Progenitor cell of endocrine pancreas (in vitro differentiated cells): ENCODE measurements around the gene SLIT3. TPM values are rescaled to one million over a fixed set of nuclear protein-coding genes. Genes with fewer than 3 reads are reported as not detected.
"Not testable (repeated sequence)": the region's sequence is repeated elsewhere in the genome, so short reads cannot be mapped to it uniquely, and the experiment has no call there.

Experiments
- DNase-seq: peaks from one replicate; pipeline ENCODE4 v3.0.0; 2021; ENCODE audit warnings: low spot score; ENCODE audit not compliant: unreplicated experiment
- H3K27ac Mint-ChIP-seq: 2 replicates; pipeline ENCODE4 v1.8.0; 2021; ENCODE audit warnings: mild to moderate bottlenecking, moderate library complexity, mixed read lengths
- H3K27me3 Mint-ChIP-seq: 2 replicates; pipeline ENCODE4 v1.8.0; 2021; ENCODE audit warnings: mixed read lengths
- H3K36me3 Mint-ChIP-seq: 2 replicates; pipeline ENCODE4 v1.8.0; 2022; ENCODE audit warnings: mixed read lengths; ENCODE audit not compliant: insufficient read depth
- H3K4me1 Mint-ChIP-seq: 2 replicates; pipeline ENCODE4 v1.8.0; 2021; ENCODE audit warnings: low read depth, mixed read lengths
- H3K4me3 Mint-ChIP-seq: 2 replicates; pipeline ENCODE4 v1.8.0; 2021; ENCODE audit warnings: low read depth, mild to moderate bottlenecking, moderate library complexity, mixed read lengths
- H3K9me3 Mint-ChIP-seq: 2 replicates; pipeline ENCODE4 v1.8.0; 2021; ENCODE audit warnings: low read depth, mixed read lengths
- total RNA-seq: library from RNA; stranded (reverse); gene quantifications from 2 replicates; pipeline ENCODE4 v1.2.1, GENCODE V29; 2021
- TF ChIP-seq, protein P1 (sequence below): fragments of 200-600 bp; sonication (generic); IDR thresholded peaks from one replicate; pipeline ENCODE4 v1.5.0; 2021; ENCODE audit warnings: antibody characterized with exemption, mild to moderate bottlenecking; ENCODE audit not compliant: unreplicated experiment

The SLIT3 gene
- total RNA-seq, 1 donor from 2014 or later = 18.8 TPM

DNA sequence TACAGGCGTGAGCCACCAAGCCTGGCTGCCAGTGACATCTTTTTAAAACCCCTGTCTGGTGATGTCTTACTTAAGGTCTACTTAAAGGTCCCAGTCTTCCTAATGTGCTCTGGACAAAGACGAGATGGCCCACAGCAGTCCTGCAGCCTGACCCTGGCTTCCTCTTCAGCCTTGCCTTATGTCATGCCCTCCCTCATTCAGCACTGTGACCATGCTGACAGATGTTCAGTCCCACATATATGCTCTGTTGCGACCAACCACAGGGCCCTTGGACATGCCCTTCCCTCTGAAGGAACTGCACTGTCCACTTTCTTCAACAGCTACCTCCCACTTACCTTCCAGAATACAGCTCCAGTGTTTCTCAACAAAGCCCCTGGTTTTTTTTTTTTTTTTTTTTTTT, 548.9 kb downstream of the SLIT3 start:
- no peak overlapping the region for H3K27ac Mint-ChIP-seq
- DNase-seq = no peak
- peaks cover 5% of the 10 kb centered on the region for H3K27me3 Mint-ChIP-seq
- H3K36me3 Mint-ChIP-seq = peaks cover 9% of the 10 kb centered on the region
- TF ChIP-seq, protein P1, sequence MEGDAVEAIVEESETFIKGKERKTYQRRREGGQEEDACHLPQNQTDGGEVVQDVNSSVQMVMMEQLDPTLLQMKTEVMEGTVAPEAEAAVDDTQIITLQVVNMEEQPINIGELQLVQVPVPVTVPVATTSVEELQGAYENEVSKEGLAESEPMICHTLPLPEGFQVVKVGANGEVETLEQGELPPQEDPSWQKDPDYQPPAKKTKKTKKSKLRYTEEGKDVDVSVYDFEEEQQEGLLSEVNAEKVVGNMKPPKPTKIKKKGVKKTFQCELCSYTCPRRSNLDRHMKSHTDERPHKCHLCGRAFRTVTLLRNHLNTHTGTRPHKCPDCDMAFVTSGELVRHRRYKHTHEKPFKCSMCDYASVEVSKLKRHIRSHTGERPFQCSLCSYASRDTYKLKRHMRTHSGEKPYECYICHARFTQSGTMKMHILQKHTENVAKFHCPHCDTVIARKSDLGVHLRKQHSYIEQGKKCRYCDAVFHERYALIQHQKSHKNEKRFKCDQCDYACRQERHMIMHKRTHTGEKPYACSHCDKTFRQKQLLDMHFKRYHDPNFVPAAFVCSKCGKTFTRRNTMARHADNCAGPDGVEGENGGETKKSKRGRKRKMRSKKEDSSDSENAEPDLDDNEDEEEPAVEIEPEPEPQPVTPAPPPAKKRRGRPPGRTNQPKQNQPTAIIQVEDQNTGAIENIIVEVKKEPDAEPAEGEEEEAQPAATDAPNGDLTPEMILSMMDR = no peak
- H3K9me3 Mint-ChIP-seq = no peaks in the 10 kb centered on the region
- no peak overlapping the region for H3K4me3 Mint-ChIP-seq
- H3K4me1 Mint-ChIP-seq = peaks cover 1% of the 10 kb centered on the region

DNA sequence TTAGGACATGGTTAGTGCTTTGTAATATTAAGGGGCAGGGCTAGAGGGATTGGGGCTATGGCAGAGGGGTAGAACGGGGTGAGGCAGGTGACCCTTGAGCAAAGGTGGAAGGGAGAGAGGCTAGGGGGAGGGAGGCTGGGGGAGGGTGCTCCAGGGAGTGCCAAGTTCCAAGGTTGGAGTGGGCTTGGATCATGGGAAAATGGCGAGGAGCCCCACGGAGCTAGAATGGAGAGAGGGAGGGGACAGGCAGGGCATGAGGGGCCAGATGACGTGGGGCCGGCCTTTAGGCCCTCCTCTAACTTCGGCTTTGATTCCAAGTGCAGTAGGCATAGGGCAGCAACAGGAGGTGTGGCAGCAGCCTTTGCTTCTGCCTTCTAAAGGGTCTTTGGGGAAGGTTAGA, 550.0 kb downstream of the SLIT3 start:
- no peak for DNase-seq
- Mint-ChIP-seq H3K4me3 (no peak overlapping the region), H3K27ac (no peak overlapping the region), H3K27me3 (peaks cover 5% of the 10 kb centered on the region), H3K4me1 (peaks cover 1% of the 10 kb centered on the region), H3K36me3 (peaks cover 10% of the 10 kb centered on the region), H3K9me3 (no peaks in the 10 kb centered on the region)
- TF ChIP-seq, protein P1 = no peak

DNA sequence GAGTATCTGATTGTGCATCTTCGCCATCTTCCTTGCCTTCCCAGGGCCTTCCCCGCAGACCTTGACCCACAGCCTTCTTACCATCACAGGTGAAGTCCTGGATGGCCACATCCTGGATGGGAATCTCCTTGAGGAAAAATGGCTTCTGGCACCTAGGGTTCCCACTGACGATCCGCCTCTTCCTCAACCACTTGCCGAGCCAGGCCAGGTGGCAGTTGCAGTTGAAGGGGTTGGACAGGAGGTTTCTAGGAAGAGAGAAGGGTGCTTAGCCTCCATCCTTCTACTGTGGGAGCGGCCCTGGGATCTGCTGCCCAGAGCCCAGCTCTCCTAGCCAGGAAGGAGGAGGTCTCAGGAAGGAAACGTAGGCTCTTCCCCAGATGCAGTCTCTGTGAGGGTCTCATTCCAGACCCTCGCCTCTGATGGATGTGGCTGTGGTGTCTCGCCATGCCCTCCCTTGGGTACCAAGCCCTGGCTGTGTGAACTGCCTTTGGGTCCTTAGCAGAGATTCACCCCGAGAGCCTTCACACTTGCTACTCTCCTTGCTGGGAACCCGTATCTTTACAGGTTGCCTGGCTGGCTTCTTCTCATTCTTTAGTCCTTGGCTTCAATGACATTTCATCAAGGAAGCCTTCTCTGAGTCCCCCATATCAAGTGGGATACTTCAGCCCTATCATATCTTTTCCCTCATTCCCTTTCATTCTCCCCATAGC, 551.4 kb downstream of the SLIT3 start:
- TF ChIP-seq, protein P1 = no peak
- Mint-ChIP-seq H3K4me3 (no peak overlapping the region), H3K27me3 (peaks cover 5% of the 10 kb centered on the region), H3K4me1 (peaks cover 1% of the 10 kb centered on the region), H3K9me3 (peaks cover 5% of the 10 kb centered on the region), H3K36me3 (peaks cover 15% of the 10 kb centered on the region), H3K27ac (no peak overlapping the region)
- DNase-seq = no peak

DNA sequence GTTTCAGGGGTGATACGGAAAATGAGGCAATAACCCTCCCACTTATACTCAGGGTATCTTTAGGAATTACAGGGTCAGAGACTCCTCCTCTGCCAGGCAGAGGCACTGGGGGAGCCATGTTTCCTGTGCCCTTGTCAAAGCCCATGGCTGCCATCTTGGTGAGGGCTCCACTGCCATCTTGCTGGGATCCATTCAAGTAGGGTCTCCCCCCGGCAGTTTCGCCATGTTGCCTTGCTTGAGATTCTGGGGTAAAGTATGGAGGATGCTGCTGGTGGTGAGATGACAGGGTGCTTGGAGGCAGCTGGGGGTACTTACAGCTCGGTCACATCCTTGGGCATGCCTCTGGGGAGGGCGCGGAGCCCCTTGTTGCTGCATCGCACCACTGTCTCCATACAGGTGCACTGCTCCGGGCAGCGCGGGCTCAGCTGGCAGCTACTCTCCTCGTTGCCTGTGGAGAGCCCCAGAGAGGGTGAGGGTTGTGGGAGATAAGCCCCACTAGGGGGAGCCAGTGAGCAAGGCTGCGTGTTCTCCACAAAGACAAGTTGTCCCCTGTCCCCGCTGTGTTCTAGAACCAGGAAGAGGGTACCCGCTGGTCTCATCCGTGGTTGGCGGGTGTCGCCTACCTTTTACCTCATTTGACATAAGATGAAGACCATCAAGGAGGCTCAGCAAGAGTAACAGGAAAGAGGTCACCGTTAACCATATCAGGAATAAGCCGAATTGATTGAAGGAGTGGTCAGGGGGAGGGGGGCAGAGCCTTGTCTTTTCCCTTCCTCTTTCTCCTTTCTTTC, 552.8 kb downstream of the SLIT3 start:
- Mint-ChIP-seq H3K27ac (no peak overlapping the region), H3K4me3 (no peak overlapping the region), H3K9me3 (peaks cover 5% of the 10 kb centered on the region), H3K4me1 (peaks cover 1% of the 10 kb centered on the region), H3K27me3 (peaks cover 3% of the 10 kb centered on the region), H3K36me3 (peaks cover 16% of the 10 kb centered on the region)
- peak; percentile 35 for DNase-seq
- TF ChIP-seq, protein P1 = peak; percentile 75

GRCh38 chr5:168746893-168747640, 553.9 kb downstream of the SLIT3 start:
- Mint-ChIP-seq H3K4me3 (no peak overlapping the region), H3K27ac (no peak overlapping the region), H3K27me3 (peaks cover 3% of the 10 kb centered on the region), H3K36me3 (peaks cover 16% of the 10 kb centered on the region), H3K9me3 (peaks cover 5% of the 10 kb centered on the region), H3K4me1 (peaks cover 1% of the 10 kb centered on the region)
- no peak for DNase-seq
- TF ChIP-seq, protein P1 = no peak

GRCh38 chr5:168746126-168746892, 554.6 kb downstream of the SLIT3 start:
- H3K9me3 Mint-ChIP-seq, H3K27me3 Mint-ChIP-seq, H3K4me1 Mint-ChIP-seq, DNase-seq, H3K27ac Mint-ChIP-seq, H3K4me3 Mint-ChIP-seq: not testable (repeated sequence)
- peaks cover 15% of the 10 kb centered on the region for H3K36me3 Mint-ChIP-seq
